Measurements from ENCODE around the gene GATD1. TPM values are rescaled to one million over a fixed set of nuclear protein-coding genes. Genes with fewer than 3 reads are reported as not detected.

GATD1 gene
- total and polyA plus RNA-seq, 10 of the 15 experiments (the other 5 are each of a cell fraction or from before 2014, with no cell fraction given): 1.2 to 92.6 (median 22.3) TPM

- TF ChIP-seq SIX5 (IDR thresholded peaks at IDR 0.05; ENCODE audit: low read depth, low read length, severe bottlenecking): no peak
- no peak for TF ChIP-seq ZNF687 (IDR thresholded peaks at IDR 0.05)
- TF ChIP-seq TBL1XR1 (IDR thresholded peaks at IDR 0.05; ENCODE audit: low read depth, low read length): no peak
- peak; percentile 54; the same call in 1 of the 2 replicates for TF ChIP-seq PML (IDR thresholded peaks at IDR 0.05; ENCODE audit: low read length)
- TF ChIP-seq EP300 (IDR thresholded peaks at IDR 0.05; ENCODE audit: borderline replicate concordance in 1 of 2, control insufficient read depth in 1 of 2, low read depth in 2 of 2, low read length in 2 of 2): no peak
- TF ChIP-seq POLR2AphosphoS2 (IDR thresholded peaks at IDR 0.05; ENCODE audit: low read depth, low read length): peak; percentile 80; the same call in 1 of the 2 replicates
- no peak for TF ChIP-seq ETV6 (conservative IDR thresholded peaks at IDR 0.05 in 1 of 2, IDR thresholded peaks at IDR 0.05 in 1 of 2; ENCODE audit: borderline replicate concordance in 1 of 2, low read depth in 1 of 2)
- TF ChIP-seq ZNF24 (IDR thresholded peaks at IDR 0.05): no peak
- TF ChIP-seq, protein P1, sequence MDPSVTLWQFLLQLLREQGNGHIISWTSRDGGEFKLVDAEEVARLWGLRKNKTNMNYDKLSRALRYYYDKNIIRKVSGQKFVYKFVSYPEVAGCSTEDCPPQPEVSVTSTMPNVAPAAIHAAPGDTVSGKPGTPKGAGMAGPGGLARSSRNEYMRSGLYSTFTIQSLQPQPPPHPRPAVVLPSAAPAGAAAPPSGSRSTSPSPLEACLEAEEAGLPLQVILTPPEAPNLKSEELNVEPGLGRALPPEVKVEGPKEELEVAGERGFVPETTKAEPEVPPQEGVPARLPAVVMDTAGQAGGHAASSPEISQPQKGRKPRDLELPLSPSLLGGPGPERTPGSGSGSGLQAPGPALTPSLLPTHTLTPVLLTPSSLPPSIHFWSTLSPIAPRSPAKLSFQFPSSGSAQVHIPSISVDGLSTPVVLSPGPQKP (IDR thresholded peaks at IDR 0.05; ENCODE audit: low read depth, low read length): no peak
- TF ChIP-seq PAX8 (IDR thresholded peaks at IDR 0.05): no peak
- TF ChIP-seq ZBED1 (IDR thresholded peaks at IDR 0.05; ENCODE audit: borderline replicate concordance): peak; percentile 67; the same call in 1 of the 2 replicates
- TF ChIP-seq SRF (IDR thresholded peaks at IDR 0.05; ENCODE audit: low read depth in 2 of 2, low read length in 2 of 2): no peak
- TF ChIP-seq RELA (IDR thresholded peaks at IDR 0.05; ENCODE audit: borderline replicate concordance, partially characterized antibody): no peak
- peak; percentile 18; the same call in 1 of the 2 replicates for TF ChIP-seq NFIC (IDR thresholded peaks at IDR 0.05; ENCODE audit: low read depth, low read length)
- TF ChIP-seq, protein P2, sequence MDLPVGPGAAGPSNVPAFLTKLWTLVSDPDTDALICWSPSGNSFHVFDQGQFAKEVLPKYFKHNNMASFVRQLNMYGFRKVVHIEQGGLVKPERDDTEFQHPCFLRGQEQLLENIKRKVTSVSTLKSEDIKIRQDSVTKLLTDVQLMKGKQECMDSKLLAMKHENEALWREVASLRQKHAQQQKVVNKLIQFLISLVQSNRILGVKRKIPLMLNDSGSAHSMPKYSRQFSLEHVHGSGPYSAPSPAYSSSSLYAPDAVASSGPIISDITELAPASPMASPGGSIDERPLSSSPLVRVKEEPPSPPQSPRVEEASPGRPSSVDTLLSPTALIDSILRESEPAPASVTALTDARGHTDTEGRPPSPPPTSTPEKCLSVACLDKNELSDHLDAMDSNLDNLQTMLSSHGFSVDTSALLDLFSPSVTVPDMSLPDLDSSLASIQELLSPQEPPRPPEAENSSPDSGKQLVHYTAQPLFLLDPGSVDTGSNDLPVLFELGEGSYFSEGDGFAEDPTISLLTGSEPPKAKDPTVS (IDR thresholded peaks at IDR 0.05; ENCODE audit: low read depth, low read length): no peak
- no peak for TF ChIP-seq ZNF592 (IDR thresholded peaks at IDR 0.05)
- TF ChIP-seq SMAD5 (IDR thresholded peaks at IDR 0.05; ENCODE audit: low read depth): peak; percentile 70; the same call in 1 of the 2 replicates
- TF ChIP-seq, protein P3, sequence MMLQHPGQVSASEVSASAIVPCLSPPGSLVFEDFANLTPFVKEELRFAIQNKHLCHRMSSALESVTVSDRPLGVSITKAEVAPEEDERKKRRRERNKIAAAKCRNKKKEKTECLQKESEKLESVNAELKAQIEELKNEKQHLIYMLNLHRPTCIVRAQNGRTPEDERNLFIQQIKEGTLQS (IDR thresholded peaks at IDR 0.05; ENCODE audit: borderline replicate concordance, extremely low read depth, low read depth, low read length): no peak
Measured at GRCh38 chr11:813456-814096, 36.3 kb upstream of the GATD1 start (continued).

Data from GM12878 (cell line).